CD4-positive, alpha-beta T cell (primary cell): ENCODE data around the gene ZNF747. TPM values are rescaled to one million over a fixed set of nuclear protein-coding genes. Genes with fewer than 3 reads are reported as not detected.
A peak's percentile ranks its signal among the peaks of the same experiment; 100 is the strongest.

Source experiments
- ATAC-seq: fragments of 200-7000 bp; cut with Tn5 transposase; one replicate; pipeline ENCODE4 v1.10.0; 2022; ENCODE audit warnings: mild to moderate bottlenecking; ENCODE audit not compliant: poor library complexity
- CTCF ChIA-PET: fragments of 350-600 bp; sonication (Branson Sonifier 250); formaldehyde crosslinking; loops from one replicate; lab custom pipeline; 2021; ENCODE audit warnings: antibody characterized with exemption, inconsistent platforms; lab: Charles Lee
- POLR2A ChIA-PET: fragments of 350-600 bp; sonication (Branson Sonifier 250); formaldehyde crosslinking; loops from one replicate; lab custom pipeline; 2021; ENCODE audit warnings: antibody characterized with exemption, inconsistent platforms; lab: Charles Lee
- DNase-seq, 14 experiments: peaks; one replicate each; pipeline ENCODE4 v3.0.0-alpha.2; 2013 to 2020; ENCODE audit warnings: mixed read lengths in 2 of 14
- H3K27ac ChIP-seq, 2 donors: one replicate each; pipeline versions ENCODE4 v1.5.1 to v1.7.0; 2013; ENCODE audit warnings: low read length in 2 of 2, low read depth in 1 of 2, mild to moderate bottlenecking in 1 of 2
- H3K27me3 ChIP-seq, 2 experiments: 1 replicate in 1 of 2; 2 replicates in 1 of 2; pipeline versions ENCODE4 v1.6.1 to v1.7.0; 2013; ENCODE audit warnings: low read length in 2 of 2, control low read depth in 1 of 2, mild to moderate bottlenecking in 1 of 2, moderate library complexity in 1 of 2; ENCODE audit not compliant: insufficient read depth in 2 of 2, control insufficient read depth in 1 of 2
- H3K36me3 ChIP-seq: one replicate; pipeline ENCODE4 v1.6.1; 2013; ENCODE audit warnings: low read length, control low read depth; ENCODE audit not compliant: insufficient read depth
- H3K4me1 ChIP-seq: one replicate; pipeline ENCODE4 v1.6.1; 2013; ENCODE audit warnings: low read length, control low read depth; ENCODE audit not compliant: insufficient read depth
- H3K4me3 ChIP-seq: one replicate; pipeline ENCODE4 v1.5.1; 2013; ENCODE audit warnings: mild to moderate bottlenecking, low read length, moderate library complexity
- H3K9me3 ChIP-seq, 2 experiments: 1 replicate in 1 of 2; 2 replicates in 1 of 2; pipeline versions ENCODE4 v1.6.1 to v1.7.0; 2013; ENCODE audit warnings: low read length in 2 of 2, mild to moderate bottlenecking in 2 of 2, control low read depth in 1 of 2, moderate library complexity in 1 of 2; ENCODE audit not compliant: control insufficient read depth in 1 of 2, insufficient read depth in 1 of 2
- H3K27ac Mint-ChIP-seq: one replicate; pipeline ENCODE4 v1.8.0; 2020; ENCODE audit warnings: mixed read lengths
- H3K27me3 Mint-ChIP-seq: one replicate; pipeline ENCODE4 v1.8.0; 2021; ENCODE audit warnings: mixed read lengths
- H3K36me3 Mint-ChIP-seq: one replicate; pipeline ENCODE4 v1.8.0; 2021; ENCODE audit warnings: low read depth, mixed read lengths
- H3K4me1 Mint-ChIP-seq: one replicate; pipeline ENCODE4 v1.8.0; 2021; ENCODE audit warnings: low read depth, mixed read lengths
- H3K4me3 Mint-ChIP-seq: one replicate; pipeline ENCODE4 v1.8.0; 2020; ENCODE audit warnings: mild to moderate bottlenecking, mixed read lengths
- H3K9me3 Mint-ChIP-seq: one replicate; pipeline ENCODE4 v1.8.0; 2020; ENCODE audit warnings: mixed read lengths
- CTCF ChIP-seq: fragments of 200-600 bp; IDR thresholded peaks from one replicate; pipeline ENCODE4 v1.8.0; 2022; ENCODE audit warnings: antibody characterized with exemption, mild to moderate bottlenecking
- intact Hi-C, 2 experiments: fragments of 100-400 bp; cut with DNase I in 1 of 2; cut with micrococcal nuclease in 1 of 2; formaldehyde crosslinking; loops; one replicate each; pipeline versions ENCODE4 v1.15.1 to v1.9.0; 2023 to 2025; cut with DNase I, micrococcal nuclease
- total RNA-seq, 174 experiments: library from RNA in 2 of 174; stranded (reverse) in 2 of 174; gene quantifications; one replicate each; pipeline ENCODE4 v1.2.3 and lab custom pipeline; 2021 to 2026

ZNF747 gene
- total RNA-seq, 2 experiments from 2014 or later = 6.3 to 6.7 TPM

- H3K9me3 ChIP-seq = no peaks in the 10 kb centered on the region
- peaks cover 80% of the 10 kb centered on the region for H3K4me1 ChIP-seq
- H3K27me3 Mint-ChIP-seq = no peaks in the 10 kb centered on the region
- ATAC-seq (no peak), DNase-seq (no peak)
- no peak overlapping the region for H3K4me3 ChIP-seq
- no peak for TF ChIP-seq CTCF
- H3K36me3 Mint-ChIP-seq = peaks cover 44% of the 10 kb centered on the region
- peak overlapping the region; percentile 79 for H3K4me3 Mint-ChIP-seq
- H3K4me1 Mint-ChIP-seq = peaks cover 55% of the 10 kb centered on the region
- peaks cover 35% of the 10 kb centered on the region for H3K36me3 ChIP-seq
- ChIA-PET CTCF (no interaction called here), POLR2A (interaction anchor here (1.2 to 4.3 kb wide), 3 partner anchors 16 to 25 kb away, joined by 3 to 152 read pairs (median 3); partner anchors contain the start of genes ZNF688 and ZNF747)
- peak overlapping the region; percentile 94 for H3K27ac Mint-ChIP-seq
- intact Hi-C loops = loop anchor here in 1 of 2 experiments (5.0 kb wide), 5 partner anchors 42 to 198 kb away; partner anchors contain the start of genes CD2BP2, DCTPP1 and SEPHS2
- no peaks in the 10 kb centered on the region for H3K9me3 Mint-ChIP-seq
- no peaks in the 10 kb centered on the region for H3K27me3 ChIP-seq
- H3K27ac ChIP-seq = no peak overlapping the region
These were observed 20.9 kb upstream of the ZNF747 start for GRCh38 chr16:30555315-30556124.

GRCh38 chr16:30554557-30555314 lies 20.1 kb upstream of the ZNF747 start:
- H3K27me3 Mint-ChIP-seq = no peaks in the 10 kb centered on the region
- no peak for TF ChIP-seq CTCF
- DNase-seq = no peak
- intact Hi-C loops = loop anchor here in 1 of 2 experiments (5.0 kb wide), 5 partner anchors 43 to 197 kb away; partner anchors contain the start of genes CD2BP2, DCTPP1 and SEPHS2
- Histone ChIP-seq H3K27ac (no peak overlapping the region), H3K4me1 (peaks cover 80% of the 10 kb centered on the region), H3K36me3 (peaks cover 35% of the 10 kb centered on the region), H3K27me3 (no peaks in the 10 kb centered on the region), H3K4me3 (no peak overlapping the region), H3K9me3 (no peaks in the 10 kb centered on the region)
- peak overlapping the region; percentile 89 for H3K27ac Mint-ChIP-seq
- ChIA-PET POLR2A (interaction anchor here (0.8 to 2.7 kb wide), 4 partner anchors 17 to 96 kb away, joined by 3 to 12 read pairs (median 3); partner anchors contain the start of genes ZNF688 and ZNF747), CTCF (interaction anchor here (1.1 to 5.8 kb wide), 2 partner anchors 20 to 44 kb away, joined by 4 to 40 read pairs; partner anchors contain the start of gene ZNF747)
- peaks cover 44% of the 10 kb centered on the region for H3K36me3 Mint-ChIP-seq
- H3K4me1 Mint-ChIP-seq = peaks cover 55% of the 10 kb centered on the region
- ATAC-seq = no peak
- H3K9me3 Mint-ChIP-seq = no peaks in the 10 kb centered on the region
- peak overlapping the region; percentile 48 for H3K4me3 Mint-ChIP-seq

- intact Hi-C loops = no loop called here
- TF ChIP-seq CTCF = no peak
- POLR2A ChIA-PET = interaction anchor here (1.2 to 2.7 kb wide), 2 partner anchors 18 to 124 kb away, joined by 4 to 12 read pairs; partner anchors contain the start of genes DCTPP1 and ZNF688
These were observed 18.8 kb upstream of the ZNF747 start for GRCh38 chr16:30553393-30553899.

More at GRCh38 chr16:30553393-30553899, 18.8 kb upstream of the ZNF747 start:
- peaks cover 35% of the 10 kb centered on the region for H3K36me3 ChIP-seq
- ATAC-seq (no peak), DNase-seq (no peak)
- Mint-ChIP-seq H3K27ac (peak overlapping the region; percentile 89), H3K36me3 (peaks cover 44% of the 10 kb centered on the region), H3K4me3 (peak overlapping the region; percentile 50), H3K27me3 (no peaks in the 10 kb centered on the region), H3K4me1 (peaks cover 52% of the 10 kb centered on the region), H3K9me3 (no peaks in the 10 kb centered on the region)
- peak overlapping the region; percentile 48 to 56 for H3K27ac ChIP-seq
- peaks cover 78% of the 10 kb centered on the region for H3K4me1 ChIP-seq
- no peaks in the 10 kb centered on the region for H3K9me3 ChIP-seq
- CTCF ChIA-PET = interaction anchor here (5.8 kb wide), 1 partner anchor 19 kb away, joined by 40 read pairs; the partner anchor contains the start of gene ZNF747
- H3K27me3 ChIP-seq = no peaks in the 10 kb centered on the region
- H3K4me3 ChIP-seq = no peak overlapping the region
